LNCAP (cell line): ENCODE results near the gene PDZD2.

ENCODE experiments used
- CTCF ChIP-seq: fragments of 450-650 bp; IDR thresholded peaks from 2 replicates; pipeline ENCODE4 v1.5.1; 2017; ENCODE audit warnings: mild to moderate bottlenecking

The PDZD2 gene

GRCh38 chr5:31965227-31965626 is 326.3 kb downstream of the PDZD2 start:
- no peak for TF ChIP-seq CTCF

- TF ChIP-seq CTCF = no peak
Measured at GRCh38 chr5:31966936-31967335, 328.0 kb downstream of the PDZD2 start.

- no peak for TF ChIP-seq CTCF
Measured at GRCh38 chr5:31967461-31967860, 328.5 kb downstream of the PDZD2 start.

- TF ChIP-seq CTCF = no peak
Measured at GRCh38 chr5:31972558-31972957, 333.6 kb downstream of the PDZD2 start.

GRCh38 chr5:31976169-31976568 is 337.2 kb downstream of the PDZD2 start:
- no peak for TF ChIP-seq CTCF

- TF ChIP-seq CTCF = no peak
Measured at GRCh38 chr5:31981361-31981945, 342.5 kb downstream of the PDZD2 start.

GRCh38 chr5:31982027-31982426 is 343.1 kb downstream of the PDZD2 start:
- no peak for TF ChIP-seq CTCF

GRCh38 chr5:31982621-31983020 is 343.7 kb downstream of the PDZD2 start:
- TF ChIP-seq CTCF = no peak
